ENCODE data around the gene HNRNPH3.
"Not testable (repeated sequence)": the region's sequence is repeated elsewhere in the genome, so short reads cannot be mapped to it uniquely, and the experiment has no call there.

The HNRNPH3 gene

GRCh38 chr10:68315582-68315981, 16.3 kb upstream of the HNRNPH3 start:
- no peak overlapping the region for H3K4me3 ChIP-seq (ENCODE audit: low read length)
- no peak for TF ChIP-seq ZNF274 (IDR thresholded peaks at IDR 0.05; ENCODE audit: low read depth, low read length)

DNA sequence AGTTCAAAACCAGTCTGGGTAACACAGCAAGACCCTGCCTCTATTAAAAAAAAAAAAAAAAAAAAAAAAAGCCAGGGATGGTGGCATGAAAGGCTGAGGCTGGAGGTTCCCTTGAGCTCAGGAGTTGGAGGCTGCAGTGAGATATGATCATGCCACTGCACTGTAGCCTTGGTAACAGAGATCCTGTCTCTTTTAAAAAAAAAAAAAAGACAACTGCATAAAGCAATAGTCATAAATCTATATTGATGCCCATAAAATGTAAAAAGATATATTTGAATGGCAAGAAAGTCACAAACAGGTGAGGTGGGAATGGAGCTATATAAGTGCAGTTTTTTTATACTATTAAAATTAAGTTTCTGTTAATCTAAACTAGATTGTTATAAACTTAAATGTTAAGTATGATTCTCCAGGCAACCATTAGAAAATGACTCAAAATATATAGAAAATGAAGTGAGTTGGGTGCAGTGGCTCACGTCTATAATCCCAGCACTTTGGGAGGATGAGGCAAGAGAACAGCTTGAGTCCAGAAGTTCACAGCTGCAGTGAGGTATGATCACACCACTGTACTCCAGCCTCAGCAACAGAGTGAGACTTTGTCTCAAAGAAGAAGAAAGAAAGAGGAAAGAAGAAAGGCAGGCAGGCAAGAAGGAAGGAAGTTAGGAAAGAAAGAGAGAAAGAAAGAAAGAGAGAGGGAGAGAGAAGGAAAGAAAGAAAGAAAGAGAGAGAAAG, 13.4 kb upstream of the HNRNPH3 start:
- TF ChIP-seq ZNF274 (IDR thresholded peaks at IDR 0.05; ENCODE audit: low read depth, low read length), result no peak

GRCh38 chr10:68324396-68324795, 7.5 kb upstream of the HNRNPH3 start:
- H3K4me3 ChIP-seq (ENCODE audit: low read length), result not testable (repeated sequence)

More for the DNA sequence above, 13.4 kb upstream of the HNRNPH3 start:
- H3K4me3 ChIP-seq (ENCODE audit: low read length), result no peak overlapping the region

DNA sequence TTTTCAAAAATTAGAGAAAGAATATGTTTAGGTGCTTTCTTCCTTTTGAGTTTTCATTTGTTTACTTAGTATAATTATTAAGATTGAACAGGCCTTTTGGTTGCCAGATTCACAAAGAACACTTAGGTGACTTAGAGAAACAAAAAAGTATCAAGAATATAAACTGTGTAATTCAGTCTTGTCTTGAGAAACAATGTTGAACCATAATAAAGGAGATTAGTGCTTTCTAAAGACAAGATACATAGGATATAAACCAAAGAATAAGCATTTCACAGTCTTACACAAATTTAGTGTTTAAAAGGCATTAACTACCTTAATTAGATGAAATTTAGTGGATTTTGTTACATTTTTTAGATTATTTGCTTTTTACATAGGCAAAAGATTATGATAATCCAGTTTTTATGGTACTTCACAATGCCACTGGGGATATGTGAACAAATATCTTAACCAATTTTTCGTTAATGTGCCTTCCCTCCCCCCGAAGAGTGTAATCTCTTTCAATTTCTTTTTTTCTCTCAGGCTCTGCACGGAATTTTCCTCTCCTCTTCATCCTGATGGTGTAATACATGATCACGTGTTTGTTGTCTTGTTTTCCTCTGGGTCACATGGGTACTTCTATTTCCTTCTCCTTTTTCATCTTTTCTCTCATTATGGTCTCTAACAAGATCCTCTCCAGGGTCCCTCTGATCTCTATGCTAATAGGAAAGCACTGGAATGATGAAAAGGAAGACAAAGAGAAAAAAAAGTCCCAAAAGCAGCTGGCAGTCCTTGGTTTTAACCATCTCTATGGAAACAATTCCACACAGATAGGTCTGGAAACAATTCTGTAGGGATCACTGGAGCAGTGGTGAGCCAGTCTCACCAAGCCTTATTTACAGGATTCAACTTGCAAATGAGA, 3.7 kb upstream of the HNRNPH3 start:
- no peak overlapping the region for H3K4me3 ChIP-seq (ENCODE audit: low read length)

GRCh38 chr10:68329506-68329861, 2.4 kb upstream of the HNRNPH3 start:
- TF ChIP-seq ZNF274 (IDR thresholded peaks at IDR 0.05; ENCODE audit: low read depth, low read length), result no peak
- no peak overlapping the region for H3K4me3 ChIP-seq (ENCODE audit: low read length)

More for the DNA sequence above, 3.7 kb upstream of the HNRNPH3 start:
- TF ChIP-seq ZNF274 (IDR thresholded peaks at IDR 0.05; ENCODE audit: low read depth, low read length), result no peak

DNA sequence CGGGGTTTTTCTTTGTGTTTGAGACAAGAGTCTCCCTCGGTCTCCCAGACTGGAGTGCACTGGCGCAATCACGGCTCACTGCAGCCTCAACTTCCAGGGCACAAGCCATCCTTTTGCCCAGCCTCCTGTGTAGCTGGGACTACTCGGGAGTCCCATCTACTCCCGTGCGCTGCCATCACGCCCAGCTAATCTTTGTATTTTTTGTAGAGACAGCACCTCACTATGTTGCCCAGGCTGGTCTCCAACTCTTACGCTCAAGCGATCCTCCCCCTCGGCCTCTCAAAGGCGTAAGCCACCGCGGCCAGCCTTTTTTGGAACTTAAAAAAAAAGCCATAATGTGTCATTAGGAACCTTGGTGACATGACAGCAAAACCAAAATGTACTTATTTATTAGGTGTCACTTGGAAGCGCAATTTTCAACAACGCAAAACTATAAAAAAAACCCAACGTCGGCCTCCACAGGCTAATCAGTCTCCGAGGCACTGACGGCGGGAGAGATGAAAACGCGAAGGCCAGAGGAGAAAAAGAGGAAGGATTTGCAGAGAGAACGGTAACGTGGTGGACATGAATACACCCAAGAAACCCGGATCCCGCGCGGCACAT, 911 bp upstream of the HNRNPH3 start:
- peak overlapping the region; percentile 89 for H3K4me3 ChIP-seq (ENCODE audit: low read length)
- no peak for TF ChIP-seq ZNF274 (IDR thresholded peaks at IDR 0.05; ENCODE audit: low read depth, low read length)

DNA sequence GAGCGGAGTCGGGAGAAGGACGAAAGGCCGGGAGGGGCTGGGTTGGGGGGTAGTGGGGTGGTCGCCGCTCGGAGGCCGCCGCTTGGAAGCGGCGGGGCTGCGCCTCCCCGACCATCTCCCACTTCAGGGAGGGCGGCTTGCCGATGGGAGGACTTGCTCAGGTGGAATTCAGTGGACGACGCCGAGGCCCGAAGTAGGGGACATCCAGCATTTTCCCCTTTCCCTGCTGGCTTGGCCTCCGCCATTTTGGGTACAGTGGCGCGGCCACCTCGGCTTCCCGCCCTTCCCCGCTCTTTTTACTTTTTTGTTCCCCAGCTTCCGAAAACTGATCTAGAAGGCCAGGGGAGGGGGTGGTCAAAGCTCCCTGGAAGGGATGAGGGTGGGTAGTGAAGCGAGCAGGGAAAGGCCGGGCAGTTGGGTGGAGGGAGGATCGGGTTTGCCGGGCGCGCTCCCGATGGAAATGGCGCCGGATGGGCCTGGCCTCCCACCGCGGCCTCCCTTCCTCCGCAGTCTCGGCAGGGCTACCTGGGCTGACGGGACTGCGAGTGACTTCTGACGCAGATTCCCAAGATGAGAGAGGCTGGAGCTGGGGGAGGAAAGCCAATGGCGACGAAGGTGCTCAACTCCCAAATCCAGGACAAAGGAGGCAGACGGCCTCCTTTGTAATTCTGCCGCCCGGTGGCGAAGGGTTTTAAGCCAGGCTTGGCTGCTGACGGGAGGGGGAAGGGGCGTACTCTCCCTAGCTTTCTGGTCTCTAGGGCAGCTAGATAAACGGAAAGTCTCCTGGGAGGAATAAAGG, 594 bp downstream of the HNRNPH3 start, which contains the start of gene PBLD:
Gene PBLD, minus strand, starts transcription at position 670 of the 799 bp plus-strand sequence. CDS start 26,084 bp downstream, outside the sequence.
- no peak for TF ChIP-seq ZNF274 (IDR thresholded peaks at IDR 0.05; ENCODE audit: low read depth, low read length)
- peak within 1 kb of the TSS; percentile 89 for H3K4me3 ChIP-seq (ENCODE audit: low read length)

DNA sequence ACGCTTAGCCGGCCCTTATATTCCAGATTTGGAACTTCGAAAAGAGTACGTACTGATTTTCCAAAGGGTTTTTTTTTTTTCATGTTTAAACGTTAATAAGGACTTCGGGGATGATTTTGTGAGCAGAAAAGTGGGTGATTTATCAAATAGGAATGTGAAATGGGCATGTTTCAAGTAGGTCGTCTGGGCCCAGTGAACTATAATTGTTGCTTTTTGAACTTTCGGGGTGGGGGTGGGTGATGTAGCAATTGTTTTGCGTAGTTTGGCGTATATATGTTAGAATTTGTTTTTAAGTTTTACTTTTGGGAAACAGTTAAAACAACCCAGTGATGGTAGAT, 1.2 kb downstream of the HNRNPH3 start:
- peak overlapping the region; percentile 89 for H3K4me3 ChIP-seq (ENCODE audit: low read length)
- TF ChIP-seq ZNF274 (IDR thresholded peaks at IDR 0.05; ENCODE audit: low read depth, low read length), result no peak

GRCh38 chr10:68333440-68334431, 1.9 kb downstream of the HNRNPH3 start:
- no peak for TF ChIP-seq ZNF274 (IDR thresholded peaks at IDR 0.05; ENCODE audit: low read depth, low read length)
- peak overlapping the region; percentile 89; the same call in 1 of the 2 replicates for H3K4me3 ChIP-seq (ENCODE audit: low read length)

DNA sequence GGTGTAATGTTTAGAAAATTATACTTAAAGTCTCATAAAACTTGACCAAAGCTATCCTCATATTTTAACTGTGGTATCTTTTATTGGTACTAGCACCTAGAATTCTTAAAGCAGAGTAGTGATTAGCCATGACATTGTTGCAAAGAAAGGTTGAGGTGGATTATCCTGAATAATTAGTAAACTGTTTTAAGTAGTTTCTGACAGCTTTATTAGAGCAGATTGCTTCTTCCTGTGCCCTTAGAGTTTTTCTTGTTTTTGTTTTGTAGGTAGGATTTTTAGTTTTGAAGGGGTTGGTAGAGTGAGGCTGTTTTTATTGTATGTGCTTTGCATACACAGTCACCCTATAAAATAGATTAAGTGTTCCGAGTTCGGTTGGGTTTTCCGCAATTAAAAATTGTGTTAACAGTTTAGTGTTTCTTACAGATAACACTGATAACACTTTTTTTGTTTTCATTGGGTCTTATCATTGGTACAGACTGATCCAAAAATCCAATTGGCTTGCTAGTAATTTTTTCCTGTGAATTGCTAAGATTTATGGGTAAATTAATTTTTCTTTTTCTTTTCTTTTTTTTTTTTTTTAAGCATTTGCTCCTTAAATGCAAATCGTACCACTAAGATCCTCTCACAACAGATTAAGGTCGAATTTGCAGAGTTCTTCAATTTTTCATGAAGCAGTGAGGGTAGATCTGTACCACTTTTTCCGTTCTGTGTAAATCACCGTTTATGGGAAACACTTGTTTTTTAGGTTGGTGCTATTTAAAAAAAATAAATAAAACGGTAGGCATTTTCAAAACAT, 3.0 kb downstream of the HNRNPH3 start:
- H3K4me3 ChIP-seq (ENCODE audit: low read length), result peak overlapping the region; percentile 89; the same call in 1 of the 2 replicates
- TF ChIP-seq ZNF274 (IDR thresholded peaks at IDR 0.05; ENCODE audit: low read depth, low read length), result no peak

- no peak for TF ChIP-seq ZNF274 (IDR thresholded peaks at IDR 0.05; ENCODE audit: low read depth, low read length)
- peak overlapping the region; percentile 22; the same call in 1 of the 2 replicates for H3K4me3 ChIP-seq (ENCODE audit: low read length)
Measured at GRCh38 chr10:68336754-68337351, 5.0 kb downstream of the HNRNPH3 start.
